Spleen (tissue), 7 donors: ENCODE measurements around the gene CFAP45.

Experiments
- CTCF ChIP-seq, 11 experiments: fragments of 200-600 bp in 7 of 11; fragments of 450-650 bp in 4 of 11; sonication (generic) in 4 of 11; IDR thresholded peaks in 8 of 11; conservative IDR thresholded peaks in 3 of 11; 1 replicate in 7 of 11; 2 replicates in 4 of 11; pipeline versions ENCODE4 v1.4.0 to v1.8.0; 2016 to 2021; ENCODE audit warnings: antibody characterized with exemption in 11 of 11, inconsistent platforms in 4 of 11, mild to moderate bottlenecking in 1 of 11
- POLR2A ChIP-seq, 3 donors: fragments of 450-650 bp; IDR thresholded peaks; one replicate each; pipeline ENCODE4 v1.5.1; 2017; ENCODE audit warnings: antibody characterized with exemption in 3 of 3, mild to moderate bottlenecking in 1 of 3
- POLR2AphosphoS5 ChIP-seq, 3 donors: sonication (generic); formaldehyde crosslinking; IDR thresholded peaks; one replicate each; pipeline ENCODE4 v1.5.1; 2017; ENCODE audit warnings: antibody characterized with exemption in 3 of 3
- donor health status: DM: no; HTN: no; CAD: no; lungs with moderate emphysema.
- donor health status: DM: no; HTN: no; CAD: no.
- donor health status: DM: no; HTN: no; CAD: no.

GRCh38 chr1:159860456-159860855, 39.5 kb downstream of the CFAP45 start:
- no peak for TF ChIP-seq CTCF (IDR thresholded peaks at IDR 0.05 in 8 of 11, conservative IDR thresholded peaks at IDR 0.05 in 3 of 11)
- TF ChIP-seq POLR2A (IDR thresholded peaks at IDR 0.05), result no peak
- no peak for TF ChIP-seq POLR2AphosphoS5 (IDR thresholded peaks at IDR 0.05)
